HFFc6 (cell line): ENCODE measurements around the gene PBLD. TPM values are rescaled to one million over a fixed set of nuclear protein-coding genes. Genes with fewer than 3 reads are reported as not detected.

Source experiments
- DNase-seq: peaks from one replicate; pipeline ENCODE4 v3.0.0-alpha.2; 2018
- H3K27ac Mint-ChIP-seq: 2 replicates; pipeline ENCODE4 v1.8.0; 2020; ENCODE audit warnings: mild to moderate bottlenecking, mixed read lengths
- H3K27me3 Mint-ChIP-seq: 2 replicates; pipeline ENCODE4 v1.8.0; 2021; ENCODE audit warnings: mild to moderate bottlenecking, moderate library complexity, mixed read lengths; ENCODE audit not compliant: insufficient read depth
- H3K36me3 Mint-ChIP-seq: 2 replicates; pipeline ENCODE4 v1.8.0; 2021; ENCODE audit warnings: low read depth, mixed read lengths
- H3K4me1 Mint-ChIP-seq: 2 replicates; pipeline ENCODE4 v1.8.0; 2020; ENCODE audit warnings: low read depth, mixed read lengths
- H3K4me3 Mint-ChIP-seq: 2 replicates; pipeline ENCODE4 v1.8.0; 2020; ENCODE audit warnings: mild to moderate bottlenecking, moderate library complexity, mixed read lengths
- H3K9me3 Mint-ChIP-seq: 2 replicates; pipeline ENCODE4 v1.8.0; 2020; ENCODE audit warnings: mild to moderate bottlenecking, mixed read lengths
- total RNA-seq, 6 experiments: library from RNA; stranded (reverse); fragmentation: NEBNext Ultra II Directional; extraction: Animal tissue kit (Norgen Biotek cat#: 25700); gene quantifications; 2 replicates in 1 of 6; 3 replicates in 5 of 6; pipeline ENCODE4 v1.2.3, GENCODE V29; 2021
- TF ChIP-seq, protein P1 (sequence below): fragments of 200-600 bp; sonication (generic); IDR thresholded peaks from 2 replicates; pipeline ENCODE4 v1.5.0; 2021; ENCODE audit warnings: antibody characterized with exemption, mild to moderate bottlenecking

PBLD gene
- total RNA-seq, 6 experiments from 2014 or later = 9.9 to 13.6 (median 11.5) TPM

GRCh38 chr10:68302503-68302823 lies 30.3 kb downstream of the PBLD start:
- Mint-ChIP-seq H3K4me1 (peaks cover 11% of the 10 kb centered on the region), H3K36me3 (no peaks in the 10 kb centered on the region), H3K27me3 (no peaks in the 10 kb centered on the region), H3K9me3 (no peaks in the 10 kb centered on the region), H3K4me3 (no peak overlapping the region), H3K27ac (no peak overlapping the region)
- TF ChIP-seq, protein P1, sequence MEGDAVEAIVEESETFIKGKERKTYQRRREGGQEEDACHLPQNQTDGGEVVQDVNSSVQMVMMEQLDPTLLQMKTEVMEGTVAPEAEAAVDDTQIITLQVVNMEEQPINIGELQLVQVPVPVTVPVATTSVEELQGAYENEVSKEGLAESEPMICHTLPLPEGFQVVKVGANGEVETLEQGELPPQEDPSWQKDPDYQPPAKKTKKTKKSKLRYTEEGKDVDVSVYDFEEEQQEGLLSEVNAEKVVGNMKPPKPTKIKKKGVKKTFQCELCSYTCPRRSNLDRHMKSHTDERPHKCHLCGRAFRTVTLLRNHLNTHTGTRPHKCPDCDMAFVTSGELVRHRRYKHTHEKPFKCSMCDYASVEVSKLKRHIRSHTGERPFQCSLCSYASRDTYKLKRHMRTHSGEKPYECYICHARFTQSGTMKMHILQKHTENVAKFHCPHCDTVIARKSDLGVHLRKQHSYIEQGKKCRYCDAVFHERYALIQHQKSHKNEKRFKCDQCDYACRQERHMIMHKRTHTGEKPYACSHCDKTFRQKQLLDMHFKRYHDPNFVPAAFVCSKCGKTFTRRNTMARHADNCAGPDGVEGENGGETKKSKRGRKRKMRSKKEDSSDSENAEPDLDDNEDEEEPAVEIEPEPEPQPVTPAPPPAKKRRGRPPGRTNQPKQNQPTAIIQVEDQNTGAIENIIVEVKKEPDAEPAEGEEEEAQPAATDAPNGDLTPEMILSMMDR = peak; percentile 8; the same call in 1 of the 2 replicates
- DNase-seq = no peak

DNA sequence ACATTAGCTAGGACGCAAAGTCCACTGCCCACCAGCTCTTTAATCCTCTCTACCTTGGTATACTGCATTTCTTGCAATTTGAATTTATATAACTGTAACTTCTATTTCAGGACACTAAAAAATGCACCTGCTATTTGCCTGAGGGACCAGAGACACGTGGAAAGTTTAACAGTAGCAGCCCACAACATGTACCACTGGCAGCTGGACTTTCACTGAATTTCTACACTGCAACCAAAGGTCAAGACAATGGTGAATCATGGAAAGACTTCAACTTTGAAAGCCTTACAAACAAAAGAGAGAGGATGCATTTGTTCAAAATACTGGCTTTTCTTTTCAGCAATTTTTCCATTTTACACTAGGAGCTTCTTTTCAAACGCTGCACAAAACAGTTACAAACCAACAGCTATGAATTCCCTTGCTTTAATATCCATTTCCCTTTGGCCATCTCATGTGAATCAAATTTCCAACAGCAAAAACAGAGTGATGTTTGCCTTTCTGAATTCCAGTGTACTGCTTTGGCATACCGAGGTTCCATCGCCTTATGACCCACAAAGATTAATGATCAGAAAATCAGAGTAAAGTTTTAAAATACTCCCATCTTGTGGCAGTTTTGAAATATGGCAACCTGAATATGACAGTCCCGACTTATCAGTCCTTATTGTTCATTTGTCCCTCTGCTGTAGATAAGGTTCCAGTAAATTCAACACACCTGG lies 30.8 kb downstream of the PBLD start:
- no peaks in the 10 kb centered on the region for H3K27me3 Mint-ChIP-seq
- no peaks in the 10 kb centered on the region for H3K36me3 Mint-ChIP-seq
- H3K9me3 Mint-ChIP-seq = no peaks in the 10 kb centered on the region
- H3K27ac Mint-ChIP-seq = no peak overlapping the region
- TF ChIP-seq, protein P1 = peak; percentile 85
- DNase-seq = peak; percentile 69
- peaks cover 16% of the 10 kb centered on the region for H3K4me1 Mint-ChIP-seq
- H3K4me3 Mint-ChIP-seq = no peak overlapping the region

DNA sequence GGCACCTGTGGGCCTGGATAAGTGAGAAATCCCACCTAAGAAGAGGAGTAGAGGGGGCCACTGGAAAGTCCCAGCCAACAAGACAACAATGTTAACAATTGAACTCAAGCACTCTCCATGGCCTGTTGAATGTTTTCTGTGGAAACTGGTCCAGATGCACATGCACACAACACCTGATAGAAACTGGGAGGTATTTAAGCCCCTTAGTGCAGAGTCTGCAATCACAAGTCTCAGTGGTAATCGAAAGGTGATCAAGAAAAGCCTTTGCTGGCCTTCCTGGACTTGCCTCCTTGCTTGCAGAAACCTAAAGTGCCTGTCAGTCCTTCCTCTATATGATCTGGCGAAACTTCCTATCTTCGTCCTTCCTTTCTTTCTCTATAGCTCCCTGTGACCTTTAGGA lies 31.4 kb downstream of the PBLD start:
- Mint-ChIP-seq H3K27me3 (no peaks in the 10 kb centered on the region; the same call in 1 of the 2 replicates), H3K27ac (no peak overlapping the region), H3K36me3 (no peaks in the 10 kb centered on the region), H3K4me1 (peaks cover 23% of the 10 kb centered on the region), H3K9me3 (no peaks in the 10 kb centered on the region), H3K4me3 (no peak overlapping the region)
- TF ChIP-seq, protein P1 = no peak
- DNase-seq = no peak

DNA sequence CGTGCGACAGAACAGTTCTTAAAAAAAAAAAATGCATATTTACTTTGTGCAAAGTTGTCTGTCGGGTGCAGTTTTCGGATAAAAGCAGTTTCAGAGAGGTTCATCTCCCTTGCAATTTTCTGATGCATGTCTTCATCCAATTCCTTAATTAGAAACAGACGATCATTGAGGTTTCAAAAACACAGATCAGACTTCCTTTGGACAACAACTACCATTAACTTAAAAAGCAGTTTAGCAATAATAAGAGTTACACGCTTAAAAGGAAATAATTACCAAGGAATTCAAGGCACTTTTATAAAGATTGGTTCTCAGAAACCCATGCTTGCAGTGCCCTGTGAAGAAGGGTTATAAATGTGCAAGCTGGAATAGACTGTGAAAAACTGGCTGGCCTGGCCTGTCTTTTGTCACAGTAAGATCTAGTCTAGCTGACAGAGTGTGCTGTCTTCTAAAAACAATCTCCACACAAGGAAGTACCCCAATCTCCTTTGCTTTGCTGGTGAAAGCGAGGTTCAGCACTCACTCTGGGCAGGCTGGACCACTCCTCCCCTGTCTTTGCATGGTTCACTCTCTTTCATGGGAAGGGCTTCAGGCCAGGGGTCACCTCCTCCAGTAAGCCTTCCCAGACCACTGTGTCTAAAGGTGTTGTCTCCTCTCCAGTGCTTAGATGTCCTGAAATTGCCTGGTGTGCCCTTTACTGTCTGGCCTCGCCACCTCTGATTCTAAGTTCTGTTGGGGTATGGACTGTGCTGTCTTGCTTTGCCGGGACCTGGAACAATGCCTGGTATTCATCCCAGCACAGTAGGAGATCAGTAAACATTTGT lies 35.7 kb downstream of the PBLD start:
- no peak for DNase-seq
- TF ChIP-seq, protein P1 = no peak

GRCh38 chr10:68290736-68291135 lies 42.0 kb downstream of the PBLD start:
- no peak for DNase-seq
- no peak overlapping the region for H3K27ac Mint-ChIP-seq
- no peaks in the 10 kb centered on the region for H3K4me1 Mint-ChIP-seq
- TF ChIP-seq, protein P1 = no peak
- peaks cover 1% of the 10 kb centered on the region; the same call in 1 of the 2 replicates for H3K27me3 Mint-ChIP-seq
- peaks cover 25% of the 10 kb centered on the region for H3K36me3 Mint-ChIP-seq
- no peak overlapping the region for H3K4me3 Mint-ChIP-seq
- H3K9me3 Mint-ChIP-seq = no peaks in the 10 kb centered on the region

More for the DNA sequence above, 35.7 kb downstream of the PBLD start:
- Mint-ChIP-seq H3K27ac (no peak overlapping the region), H3K4me1 (peaks cover 22% of the 10 kb centered on the region), H3K9me3 (no peaks in the 10 kb centered on the region), H3K4me3 (no peak overlapping the region; the same call in 1 of the 2 replicates), H3K27me3 (no peaks in the 10 kb centered on the region; the same call in 1 of the 2 replicates), H3K36me3 (peaks cover 11% of the 10 kb centered on the region)
